GM21447 (cell line): Measurements from ENCODE around the gene LENG8.
"Not testable (repeated sequence)": the region's sequence is repeated elsewhere in the genome, so short reads cannot be mapped to it uniquely, and the experiment has no call there.

Experiments used
- ATAC-seq: cut with Tn5 transposase; IDR thresholded peaks from one replicate; pipeline ENCODE4 v1.9.1; 2021; ENCODE audit not compliant: unreplicated experiment

Gene LENG8

DNA sequence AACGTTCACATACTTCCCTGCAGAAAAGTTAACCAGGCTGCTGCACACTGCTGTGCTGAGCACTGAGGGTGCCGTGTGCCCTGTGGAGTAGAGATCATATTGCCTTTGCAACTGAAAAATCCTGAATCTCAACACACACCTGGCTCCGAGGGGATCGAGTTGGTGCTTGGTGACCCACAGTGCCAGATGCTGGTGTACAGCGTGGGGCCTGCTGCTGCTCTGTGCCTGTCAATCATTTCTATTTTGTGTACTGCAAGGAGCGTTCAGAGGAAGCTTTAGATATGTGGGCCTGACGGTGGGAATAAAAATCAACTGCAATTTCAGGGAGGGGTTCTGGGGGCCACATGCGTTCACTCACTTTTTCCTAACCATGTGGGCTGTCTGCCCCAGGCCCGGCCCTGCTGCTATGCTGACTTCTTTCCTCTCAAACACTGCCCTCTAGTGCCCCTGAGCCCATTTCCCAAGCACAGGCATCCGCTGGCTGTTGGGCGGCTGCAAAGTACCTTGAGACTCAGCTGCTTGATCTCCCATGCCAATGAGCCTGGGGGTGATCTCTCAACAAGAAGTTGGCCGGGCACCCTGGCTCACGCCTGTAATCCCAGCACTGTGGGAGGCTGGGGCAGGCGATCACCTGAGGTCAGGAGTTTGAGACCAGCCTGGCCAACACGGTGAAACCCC, 9.7 kb upstream of the LENG8 start:
- no peak for ATAC-seq

DNA sequence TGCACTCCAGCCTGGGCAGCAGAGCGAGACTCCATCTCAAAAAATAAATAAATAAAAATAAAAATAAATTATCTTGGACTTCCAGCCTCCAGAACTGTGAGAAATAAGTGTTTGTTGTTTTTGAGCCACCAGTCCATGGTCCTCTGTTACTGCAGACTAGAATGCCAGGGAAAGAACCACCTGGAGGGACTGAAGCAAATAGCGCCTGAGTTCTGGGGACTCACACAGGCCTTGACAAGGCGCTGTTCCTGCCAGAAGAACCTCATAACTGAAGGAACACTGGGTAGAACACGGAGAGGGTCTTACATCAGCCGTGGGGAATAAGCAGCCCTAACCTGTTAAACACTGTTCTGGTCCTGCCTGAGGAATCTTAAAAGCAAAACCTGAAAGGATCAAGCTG, 8.4 kb upstream of the LENG8 start:
- ATAC-seq, result no peak

GRCh38 chr19:54444737-54445136, 4.3 kb upstream of the LENG8 start:
- no peak for ATAC-seq

- ATAC-seq, result not testable (repeated sequence)
Observed at GRCh38 chr19:54446349-54446748, 2.6 kb upstream of the LENG8 start.

DNA sequence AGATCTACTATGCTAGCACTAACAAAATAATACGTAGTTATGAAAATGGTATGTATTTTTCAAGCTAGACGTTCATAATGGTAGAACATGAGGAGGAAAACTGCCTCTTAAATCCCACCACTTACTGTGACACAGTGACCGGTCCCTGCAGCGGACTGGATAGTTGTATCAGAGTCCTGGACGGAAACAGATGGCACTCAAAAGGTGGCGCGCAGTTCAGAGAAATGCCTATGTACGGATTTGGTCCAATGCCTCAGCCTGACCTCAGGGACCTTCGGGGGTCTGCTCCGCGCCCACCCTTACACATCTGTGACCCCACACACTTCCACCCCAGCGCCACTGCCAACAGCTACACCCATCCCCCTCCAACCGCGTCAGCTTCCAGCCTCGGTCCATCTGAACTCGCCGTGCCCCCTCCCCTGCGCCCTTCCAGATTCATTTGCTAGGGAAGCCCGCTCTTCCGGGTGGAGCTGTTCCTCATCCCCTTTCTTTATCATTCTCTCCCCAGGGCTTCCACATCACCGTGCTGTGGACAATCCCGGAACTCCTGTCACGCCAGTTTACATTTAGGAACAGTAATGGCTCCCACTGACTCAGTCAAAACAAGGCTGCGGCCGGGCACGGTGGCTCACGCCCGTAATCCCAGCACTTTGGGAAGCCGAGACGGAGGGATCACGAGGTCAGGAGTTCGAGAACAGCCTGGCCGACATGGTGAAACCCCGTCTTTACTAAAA, 792 bp upstream of the LENG8 start:
- ATAC-seq, result no peak

DNA sequence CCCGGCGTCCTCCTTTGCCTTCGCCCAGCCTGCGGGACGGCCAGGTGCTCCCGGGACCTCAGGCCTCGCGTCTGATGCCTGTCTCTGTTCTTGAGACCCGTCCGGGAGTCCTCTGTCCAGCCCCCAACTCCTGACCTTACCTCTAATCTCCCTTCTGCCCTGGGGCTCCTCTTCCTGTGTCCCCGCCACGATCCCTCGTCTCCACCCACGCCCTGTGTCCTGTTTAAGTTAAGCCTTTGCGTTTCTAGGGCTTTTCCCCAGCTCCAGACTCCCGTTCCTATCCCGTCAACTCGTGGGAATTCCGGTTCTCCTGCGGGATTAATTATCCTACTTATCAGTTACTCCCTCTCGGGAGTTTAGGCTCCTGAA, 686 bp downstream of the LENG8 start:
- no peak for ATAC-seq

- no peak for ATAC-seq
Observed at GRCh38 chr19:54451331-54451871, 2.4 kb downstream of the LENG8 start.

- ATAC-seq, result no peak
Observed at GRCh38 chr19:54451997-54452396, 3.0 kb downstream of the LENG8 start.

DNA sequence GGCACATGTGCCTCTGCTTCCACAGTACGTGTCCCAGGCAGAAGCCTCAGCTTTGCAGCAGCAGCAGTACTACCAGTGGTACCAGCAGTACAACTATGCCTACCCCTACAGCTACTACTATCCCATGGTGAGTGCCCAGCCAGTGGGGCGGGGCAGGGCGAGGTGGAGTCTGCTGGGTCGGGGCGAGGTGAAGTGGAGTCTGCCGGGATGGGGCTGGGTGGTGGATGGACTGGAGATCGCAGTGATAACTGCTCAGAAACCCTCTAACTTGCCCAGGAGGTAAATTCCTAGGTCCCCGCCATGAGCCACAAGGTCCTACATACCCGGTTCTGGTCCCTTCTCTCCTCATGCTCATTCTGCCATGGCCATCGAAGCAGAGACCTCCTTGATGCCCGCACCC, 3.6 kb downstream of the LENG8 start:
- ATAC-seq, result no peak

DNA sequence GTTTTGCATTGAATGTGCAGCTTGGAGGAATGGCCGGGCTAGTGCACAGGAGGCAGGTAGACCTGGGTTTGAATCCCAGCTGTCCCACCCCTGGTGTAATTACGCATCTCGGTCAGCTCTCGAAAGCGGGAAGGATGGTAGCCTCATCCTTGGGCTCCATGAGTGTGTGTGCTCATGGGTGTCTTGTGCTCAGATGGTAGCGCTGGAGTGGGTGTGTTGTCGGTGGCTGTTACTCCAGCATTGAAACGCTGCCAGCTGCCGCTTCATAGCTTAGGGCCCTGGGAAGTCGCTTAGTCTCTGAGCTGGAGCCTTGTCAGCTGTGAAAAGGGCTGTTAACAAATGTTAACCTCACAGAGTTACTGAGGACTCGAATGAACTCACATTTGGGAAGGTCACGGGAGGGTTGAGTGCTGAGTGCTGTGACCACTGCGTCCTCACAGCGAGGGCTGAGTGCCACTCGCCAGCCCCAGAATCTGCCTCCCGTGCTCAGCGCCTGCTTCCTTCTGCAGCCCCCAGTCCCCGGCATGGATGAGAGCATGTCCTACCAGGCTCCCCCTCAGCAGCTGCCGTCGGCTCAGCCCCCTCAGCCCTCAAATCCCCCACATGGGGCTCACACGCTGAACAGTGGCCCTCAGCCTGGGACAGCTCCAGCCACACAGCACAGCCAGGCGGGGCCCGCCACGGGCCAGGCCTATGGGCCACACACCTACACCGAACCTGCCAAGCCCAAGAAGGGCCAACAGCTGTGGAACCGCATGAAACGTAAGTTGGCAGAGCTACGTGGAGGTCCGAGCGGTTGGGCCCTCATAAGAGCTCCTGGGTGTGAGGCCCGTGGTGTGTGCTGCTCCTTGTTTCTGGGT, 5.2 kb downstream of the LENG8 start:
- no peak for ATAC-seq

DNA sequence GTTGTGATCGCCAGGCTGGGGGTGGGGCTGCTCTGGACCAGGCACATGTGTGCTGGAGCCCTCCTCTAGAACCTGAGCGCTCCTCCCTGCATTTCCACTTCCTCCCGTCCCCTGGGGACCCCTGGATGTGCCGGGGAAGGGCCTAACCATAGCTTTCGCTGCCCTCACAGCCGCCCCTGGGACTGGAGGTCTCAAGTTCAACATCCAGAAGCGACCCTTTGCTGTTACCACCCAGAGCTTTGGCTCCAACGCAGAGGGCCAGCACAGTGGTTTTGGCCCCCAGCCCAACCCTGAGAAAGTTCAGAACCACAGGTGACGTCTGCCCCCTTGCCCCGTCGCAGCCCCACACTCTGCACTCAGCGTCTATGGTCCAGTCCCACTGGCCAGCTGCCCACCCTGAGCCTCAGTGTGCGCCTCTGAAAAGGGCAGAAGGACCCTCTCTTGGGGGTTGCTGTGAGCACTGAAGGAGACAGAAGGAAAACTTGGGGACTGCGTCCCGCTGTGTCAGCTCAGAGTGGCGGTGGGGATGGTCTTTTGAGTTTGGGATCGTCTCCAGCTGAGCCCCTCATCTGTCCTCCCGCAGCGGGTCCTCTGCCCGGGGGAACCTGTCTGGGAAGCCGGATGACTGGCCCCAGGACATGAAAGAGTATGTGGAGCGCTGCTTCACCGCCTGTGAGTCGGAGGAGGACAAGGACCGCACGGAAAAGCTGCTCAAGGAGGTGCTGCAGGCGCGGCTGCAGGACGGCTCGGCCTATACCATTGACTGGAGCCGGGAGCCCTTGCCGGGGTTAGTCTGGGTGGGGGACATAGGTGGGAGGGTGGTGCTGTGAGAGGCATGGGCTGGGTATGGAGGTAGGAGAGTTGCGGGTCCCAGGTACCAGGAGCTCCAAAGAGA, 6.0 kb downstream of the LENG8 start:
- ATAC-seq, result no peak

DNA sequence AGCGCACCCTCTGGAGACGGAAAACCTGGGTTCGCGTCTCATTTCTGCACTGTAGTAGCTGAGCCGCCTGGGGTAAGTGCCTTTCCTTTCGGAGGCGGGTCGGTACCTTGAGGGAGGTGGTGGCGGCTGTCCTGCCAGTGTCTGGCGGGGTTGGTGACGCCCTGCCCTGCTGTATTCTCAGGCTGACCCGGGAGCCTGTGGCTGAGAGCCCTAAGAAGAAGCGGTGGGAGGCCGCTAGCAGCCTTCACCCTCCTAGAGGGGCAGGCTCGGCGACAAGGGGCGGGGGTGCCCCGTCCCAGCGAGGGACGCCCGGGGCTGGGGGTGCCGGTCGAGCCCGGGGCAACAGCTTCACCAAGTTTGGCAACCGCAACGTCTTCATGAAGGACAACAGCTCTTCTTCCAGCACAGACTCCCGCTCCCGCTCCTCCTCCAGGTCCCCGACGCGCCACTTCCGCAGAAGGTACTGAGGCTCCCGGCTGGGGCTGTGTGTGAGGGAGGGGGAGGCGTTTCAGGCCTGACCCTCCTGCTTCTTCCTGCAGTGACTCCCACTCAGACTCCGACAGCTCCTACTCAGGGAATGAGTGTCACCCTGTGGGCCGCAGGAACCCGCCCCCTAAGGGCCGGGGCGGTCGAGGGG, 6.9 kb downstream of the LENG8 start:
- ATAC-seq, result no peak

- ATAC-seq, result no peak
Observed at GRCh38 chr19:54456423-54457373, 7.7 kb downstream of the LENG8 start.

DNA sequence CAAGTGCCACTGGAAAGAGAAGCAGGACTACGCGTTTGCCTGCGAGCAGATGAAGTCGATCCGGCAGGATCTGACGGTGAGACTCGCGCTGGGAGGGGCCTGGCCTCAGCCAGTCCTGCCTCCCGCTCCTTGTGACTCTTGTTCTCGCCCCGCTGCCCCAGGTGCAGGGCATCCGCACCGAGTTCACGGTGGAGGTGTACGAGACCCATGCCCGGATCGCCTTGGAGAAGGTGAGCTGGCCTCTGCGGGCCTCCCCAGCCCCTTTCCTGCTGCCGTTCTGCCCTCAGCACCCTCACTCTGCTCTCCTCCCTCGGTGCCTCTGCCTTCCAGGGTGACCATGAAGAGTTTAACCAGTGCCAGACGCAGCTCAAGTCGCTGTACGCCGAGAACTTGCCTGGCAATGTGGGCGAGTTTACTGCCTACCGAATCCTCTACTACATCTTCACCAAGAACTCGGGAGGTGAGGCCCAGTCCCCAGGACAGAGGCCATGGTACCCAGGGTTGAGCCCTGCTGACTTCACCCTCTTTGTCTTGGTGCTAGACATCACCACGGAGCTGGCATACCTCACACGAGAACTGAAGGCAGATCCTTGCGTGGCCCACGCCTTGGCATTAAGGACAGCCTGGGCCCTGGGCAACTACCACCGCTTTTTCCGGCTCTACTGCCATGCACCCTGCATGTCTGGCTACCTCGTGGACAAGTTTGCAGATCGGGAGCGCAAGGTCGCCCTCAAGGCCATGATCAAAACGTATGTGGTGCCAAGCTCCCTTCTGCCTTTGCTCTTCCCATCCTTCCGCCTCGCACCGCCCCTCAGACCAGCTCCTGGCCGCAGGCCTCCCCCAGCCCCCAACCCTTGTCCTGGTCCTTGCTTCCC, 9.0 kb downstream of the LENG8 start:
- ATAC-seq, result no peak

- no peak for ATAC-seq
Observed at GRCh38 chr19:54458648-54459281, 9.8 kb downstream of the LENG8 start.

DNA sequence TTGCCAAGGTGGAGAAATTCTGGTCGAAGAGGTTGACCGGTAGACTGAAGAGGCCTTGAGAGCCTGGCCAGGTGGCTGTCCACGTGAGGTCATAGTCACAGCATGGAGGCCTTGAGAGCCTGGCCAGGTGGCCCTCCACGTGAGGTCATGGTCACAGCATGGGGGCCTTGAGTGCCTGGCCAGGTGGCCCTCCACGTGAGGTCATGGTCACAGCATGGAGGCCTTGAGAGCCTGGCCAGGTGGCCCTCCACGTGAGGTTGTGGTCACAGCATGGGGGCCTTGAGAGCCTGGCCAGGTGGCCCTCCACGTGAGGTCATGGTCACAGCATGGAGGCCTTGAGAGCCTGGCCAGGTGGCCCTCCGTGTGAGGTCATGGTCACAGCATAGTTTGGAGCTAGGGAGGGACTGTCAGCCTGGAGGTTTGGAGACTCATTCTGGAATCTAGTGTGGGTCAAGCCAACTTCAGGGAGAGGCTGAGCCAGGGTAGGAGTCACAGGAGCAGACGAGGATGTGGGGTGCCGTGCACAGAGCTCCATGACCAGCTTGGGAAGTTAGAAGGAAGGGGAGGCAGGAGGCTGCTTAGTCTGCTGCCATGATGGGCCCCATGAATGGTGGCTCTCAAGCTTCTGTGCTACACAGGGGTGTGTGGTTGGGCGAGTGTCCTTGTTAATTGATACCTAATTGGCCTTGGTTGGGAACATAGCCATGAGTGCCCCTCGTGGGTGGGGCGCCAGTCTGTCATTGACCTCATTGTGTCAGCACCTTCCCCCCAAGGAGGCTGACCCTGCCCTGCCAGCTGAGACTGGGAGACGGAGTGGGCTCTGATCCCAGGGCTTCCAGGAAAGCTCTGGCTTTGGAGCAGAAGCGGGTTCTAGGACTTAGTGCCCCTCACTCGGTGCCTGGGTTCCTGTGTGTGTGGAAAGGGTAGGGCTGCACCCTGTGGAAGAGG, 10.6 kb downstream of the LENG8 start:
- no peak for ATAC-seq
